Upper lobe of right lung (tissue), 1 donor: ENCODE measurements around the gene TMEM272. TPM values are rescaled to one million over a fixed set of nuclear protein-coding genes. Genes with fewer than 3 reads are reported as not detected.
"Not testable (repeated sequence)": the region's sequence is repeated elsewhere in the genome, so short reads cannot be mapped to it uniquely, and the experiment has no call there.

Experiments used
- ATAC-seq: fragments of 200-7000 bp; cut with Tn5 transposase; one replicate; pipeline ENCODE4 v1.9.1; 2020; ENCODE audit warnings: mild to moderate bottlenecking, moderate library complexity
- DNase-seq: peaks from one replicate; pipeline ENCODE4 v3.0.0-alpha.2; 2020
- H3K27ac ChIP-seq: fragments of 200-600 bp; one replicate; pipeline ENCODE4 v1.8.0; 2022
- H3K27me3 ChIP-seq: fragments of 200-600 bp; one replicate; pipeline ENCODE4 v1.8.0; 2022; ENCODE audit warnings: mild to moderate bottlenecking
- H3K36me3 ChIP-seq: fragments of 200-600 bp; one replicate; pipeline ENCODE4 v1.8.0; 2022
- H3K4me1 ChIP-seq: fragments of 200-600 bp; one replicate; pipeline ENCODE4 v1.8.0; 2022
- H3K4me3 ChIP-seq: fragments of 200-600 bp; one replicate; pipeline ENCODE4 v1.8.0; 2022; ENCODE audit warnings: mild to moderate bottlenecking
- H3K9me3 ChIP-seq: fragments of 200-600 bp; one replicate; pipeline ENCODE4 v1.8.0; 2022
- intact Hi-C: fragments of 100-400 bp; cut with DNase I; formaldehyde crosslinking; loops from one replicate; pipeline ENCODE4 v1.11.0; 2022
- total RNA-seq: library from RNA; stranded (reverse); fragmentation: NEBNext Ultra II Directional; extraction: Animal tissue kit (Norgen Biotek cat#: 25700); gene quantifications from one replicate; pipeline ENCODE4 v1.2.1, GENCODE V29; 2021
- TF ChIP-seq, protein P1 (sequence below): fragments of 200-600 bp; IDR thresholded peaks from one replicate; pipeline ENCODE4 v1.8.0; 2022; ENCODE audit warnings: antibody characterized with exemption
- donor health status: DM: no; HTN: yes; CAD: no; lungs with severe emphysema.

Gene TMEM272
- total RNA-seq, 1 donor from 2014 or later = not detected

DNA sequence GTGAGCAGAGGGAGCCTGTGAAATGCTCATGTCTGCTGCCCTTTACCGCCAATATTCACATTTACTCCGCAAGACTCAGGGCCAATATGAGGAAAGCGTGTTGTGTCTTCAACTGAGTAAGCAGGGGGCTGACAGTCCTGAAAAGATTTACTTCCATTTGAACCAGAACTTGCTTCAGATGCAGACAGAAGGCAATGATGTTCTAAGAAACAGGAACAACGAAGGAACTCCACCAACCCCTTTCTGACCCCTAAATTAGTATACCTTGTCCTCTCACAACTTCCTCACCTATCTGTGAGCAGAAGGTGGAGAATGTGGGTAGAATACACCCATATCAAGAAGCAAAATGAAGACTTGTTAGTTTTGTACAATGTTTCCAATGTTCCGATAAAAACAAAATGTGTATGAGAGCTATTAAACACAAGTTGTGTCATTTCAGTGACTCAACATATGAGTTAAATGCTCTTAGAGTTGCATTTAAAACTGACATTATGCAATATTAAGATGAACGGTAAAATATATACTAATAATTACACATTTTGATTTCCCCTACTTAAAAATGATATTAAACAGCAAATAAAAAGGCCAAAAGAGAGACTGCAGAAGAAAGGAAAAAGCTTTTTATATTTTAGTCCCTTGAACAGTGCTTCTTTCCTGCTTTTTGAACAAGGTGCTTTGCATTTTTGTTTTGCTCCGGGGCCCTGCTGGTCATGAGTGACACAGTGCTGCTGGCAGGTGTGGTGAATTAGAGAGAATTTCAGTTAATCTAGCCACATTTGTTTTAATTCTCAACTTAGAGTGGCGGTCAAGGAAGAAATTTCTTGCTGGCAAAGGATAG lies 16.0 kb downstream of the TMEM272 start:
- intact Hi-C loops = no loop called here
- no peak for DNase-seq
- Histone ChIP-seq H3K27ac (no peak overlapping the region), H3K4me1 (peaks cover 21% of the 10 kb centered on the region), H3K4me3 (no peak overlapping the region), H3K36me3 (no peaks in the 10 kb centered on the region), H3K27me3 (no peaks in the 10 kb centered on the region), H3K9me3 (no peaks in the 10 kb centered on the region)
- no peak for ATAC-seq
- TF ChIP-seq, protein P1, sequence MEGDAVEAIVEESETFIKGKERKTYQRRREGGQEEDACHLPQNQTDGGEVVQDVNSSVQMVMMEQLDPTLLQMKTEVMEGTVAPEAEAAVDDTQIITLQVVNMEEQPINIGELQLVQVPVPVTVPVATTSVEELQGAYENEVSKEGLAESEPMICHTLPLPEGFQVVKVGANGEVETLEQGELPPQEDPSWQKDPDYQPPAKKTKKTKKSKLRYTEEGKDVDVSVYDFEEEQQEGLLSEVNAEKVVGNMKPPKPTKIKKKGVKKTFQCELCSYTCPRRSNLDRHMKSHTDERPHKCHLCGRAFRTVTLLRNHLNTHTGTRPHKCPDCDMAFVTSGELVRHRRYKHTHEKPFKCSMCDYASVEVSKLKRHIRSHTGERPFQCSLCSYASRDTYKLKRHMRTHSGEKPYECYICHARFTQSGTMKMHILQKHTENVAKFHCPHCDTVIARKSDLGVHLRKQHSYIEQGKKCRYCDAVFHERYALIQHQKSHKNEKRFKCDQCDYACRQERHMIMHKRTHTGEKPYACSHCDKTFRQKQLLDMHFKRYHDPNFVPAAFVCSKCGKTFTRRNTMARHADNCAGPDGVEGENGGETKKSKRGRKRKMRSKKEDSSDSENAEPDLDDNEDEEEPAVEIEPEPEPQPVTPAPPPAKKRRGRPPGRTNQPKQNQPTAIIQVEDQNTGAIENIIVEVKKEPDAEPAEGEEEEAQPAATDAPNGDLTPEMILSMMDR = no peak

DNA sequence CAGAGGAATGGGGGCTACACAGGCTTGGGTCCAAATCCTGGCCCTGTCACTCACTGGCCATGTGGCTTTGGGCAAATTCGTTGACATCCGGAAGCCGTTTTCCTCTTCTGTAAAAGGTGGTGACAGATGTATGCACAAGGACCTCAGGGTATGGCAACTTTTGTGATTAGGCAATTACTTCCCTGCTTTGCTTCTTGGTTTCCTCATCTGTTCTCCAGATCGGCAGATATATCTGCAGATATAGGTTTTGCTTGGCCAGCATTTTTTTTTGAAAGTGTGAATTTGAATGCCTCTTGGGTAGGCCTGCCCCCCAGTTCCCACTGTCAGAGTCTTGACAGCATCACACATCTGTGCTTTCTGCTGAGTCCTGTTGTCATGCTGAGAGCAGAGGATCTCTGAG lies 17.7 kb downstream of the TMEM272 start:
- intact Hi-C loops = no loop called here
- TF ChIP-seq, protein P1 = no peak
- Histone ChIP-seq H3K9me3 (no peaks in the 10 kb centered on the region), H3K27me3 (no peaks in the 10 kb centered on the region), H3K27ac (no peak overlapping the region), H3K4me3 (no peak overlapping the region), H3K4me1 (peaks cover 25% of the 10 kb centered on the region), H3K36me3 (no peaks in the 10 kb centered on the region)
- ATAC-seq = peak; percentile 6
- DNase-seq = no peak

DNA sequence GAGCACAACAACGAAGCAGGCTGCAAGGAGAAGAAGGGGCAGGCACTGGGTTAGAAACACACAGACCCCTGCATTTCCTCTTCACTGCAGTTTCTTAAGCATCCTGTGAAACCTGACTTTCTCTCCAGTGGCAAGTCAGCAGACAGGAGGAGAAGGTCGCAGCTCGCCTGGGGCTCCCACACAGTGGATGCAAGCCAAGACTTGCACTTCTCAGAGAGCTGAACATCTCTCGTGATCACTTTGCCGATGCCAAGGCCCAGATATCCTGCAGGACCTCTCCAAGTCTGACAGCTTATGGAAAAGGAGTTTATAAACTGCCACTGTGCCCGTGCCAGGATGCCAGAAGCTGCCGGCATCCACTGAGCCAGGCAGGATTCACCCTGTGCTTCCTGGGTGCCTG lies 18.4 kb downstream of the TMEM272 start:
- DNase-seq = no peak
- H3K36me3 ChIP-seq = no peaks in the 10 kb centered on the region
- H3K9me3 ChIP-seq = no peaks in the 10 kb centered on the region
- H3K4me3 ChIP-seq = no peak overlapping the region
- intact Hi-C loops = no loop called here
- H3K4me1 ChIP-seq = peaks cover 31% of the 10 kb centered on the region
- H3K27ac ChIP-seq = peak overlapping the region; percentile 25
- TF ChIP-seq, protein P1 = no peak
- no peaks in the 10 kb centered on the region for H3K27me3 ChIP-seq
- peak; percentile 46 for ATAC-seq

DNA sequence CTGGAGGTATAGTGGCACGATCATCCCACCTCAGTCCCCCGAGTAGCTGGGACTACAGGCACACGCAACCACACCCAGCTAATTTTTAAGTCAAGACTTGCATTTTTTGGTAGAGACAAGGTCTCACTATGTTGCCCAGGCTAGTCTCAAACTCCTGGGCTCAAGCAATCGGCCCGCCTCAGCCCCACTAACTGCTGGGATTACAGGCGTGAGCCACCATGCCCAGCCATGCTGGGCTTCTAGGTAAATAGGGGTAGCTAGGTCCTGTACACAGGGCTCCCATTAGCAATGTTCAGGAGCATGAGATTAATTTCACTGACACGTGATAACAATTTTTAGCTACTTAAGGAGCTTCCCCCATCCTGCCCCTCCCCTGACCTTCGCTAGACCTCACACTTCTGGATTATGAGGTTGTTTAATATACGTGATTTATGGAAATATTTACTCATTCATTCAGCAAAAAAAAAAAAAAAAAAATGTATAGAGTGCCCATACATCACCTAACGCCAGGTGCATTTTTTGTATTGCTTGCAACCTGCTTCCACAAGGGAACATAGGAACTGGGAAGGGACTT lies 19.2 kb downstream of the TMEM272 start:
- ATAC-seq (no peak), DNase-seq (no peak)
- Histone ChIP-seq H3K36me3 (no peaks in the 10 kb centered on the region), H3K4me1 (peaks cover 32% of the 10 kb centered on the region), H3K27ac (peak overlapping the region; percentile 36), H3K4me3 (no peak overlapping the region), H3K27me3 (no peaks in the 10 kb centered on the region), H3K9me3 (no peaks in the 10 kb centered on the region)
- TF ChIP-seq, protein P1 = no peak
- intact Hi-C loops = no loop called here

DNA sequence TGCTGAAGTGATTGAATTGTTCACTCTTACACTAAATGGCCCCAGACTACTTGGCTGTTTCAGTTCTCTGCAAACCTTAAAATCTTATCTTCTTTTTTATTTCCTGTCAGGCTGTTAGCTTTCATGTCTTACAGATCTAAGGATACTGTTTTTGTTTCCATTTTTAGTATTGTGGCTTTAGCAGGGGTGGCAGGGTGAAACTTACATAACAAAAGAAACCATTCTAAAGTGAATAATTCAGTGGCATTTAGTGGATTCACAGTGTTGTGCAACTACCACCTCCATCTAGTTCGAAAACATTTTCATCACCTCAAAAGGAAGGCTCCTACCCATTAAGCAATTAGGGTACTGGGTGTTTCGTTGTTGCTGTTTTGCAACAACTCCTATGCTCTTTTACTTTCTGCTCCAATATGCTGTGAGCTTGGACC lies 19.8 kb downstream of the TMEM272 start:
- Histone ChIP-seq H3K27ac (peak overlapping the region; percentile 60), H3K4me1 (peaks cover 32% of the 10 kb centered on the region), H3K36me3 (no peaks in the 10 kb centered on the region), H3K4me3 (no peak overlapping the region), H3K27me3 (no peaks in the 10 kb centered on the region), H3K9me3 (no peaks in the 10 kb centered on the region)
- DNase-seq (no peak), ATAC-seq (peak; percentile 58)
- TF ChIP-seq, protein P1 = no peak
- intact Hi-C loops = no loop called here

DNA sequence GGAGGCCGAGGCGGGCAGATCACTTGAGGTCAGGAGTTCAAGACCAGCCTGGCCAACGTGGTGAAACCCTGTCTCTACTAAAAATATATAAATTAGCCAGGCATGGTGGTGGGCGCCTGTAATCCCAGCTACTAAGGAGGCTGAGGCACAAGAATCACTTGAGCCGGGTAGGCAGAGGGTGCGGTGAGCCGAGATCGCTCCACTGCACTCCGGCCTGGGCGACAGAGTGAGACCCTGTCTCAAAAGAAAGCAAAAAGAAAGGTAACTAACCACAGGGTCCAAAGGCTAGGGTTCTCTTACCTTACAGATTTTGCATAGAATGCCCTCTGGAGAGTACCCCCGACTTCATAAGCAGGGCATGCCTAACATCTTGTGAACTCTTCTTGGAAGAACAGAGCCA lies 20.3 kb downstream of the TMEM272 start:
- Histone ChIP-seq H3K27ac (peak overlapping the region; percentile 60), H3K4me1 (peaks cover 32% of the 10 kb centered on the region)
- H3K27me3 ChIP-seq, H3K4me3 ChIP-seq, DNase-seq, ATAC-seq, H3K9me3 ChIP-seq, H3K36me3 ChIP-seq, intact Hi-C loops: not testable (repeated sequence)
